DMS 273 (cell line): ENCODE results near the gene C5.

ENCODE experiments used
- DNase-seq: peaks from one replicate; lab custom pipeline; 2025; ENCODE audit not compliant: unreplicated experiment; lab: John Stamatoyannopoulos, UW

The C5 gene

DNA sequence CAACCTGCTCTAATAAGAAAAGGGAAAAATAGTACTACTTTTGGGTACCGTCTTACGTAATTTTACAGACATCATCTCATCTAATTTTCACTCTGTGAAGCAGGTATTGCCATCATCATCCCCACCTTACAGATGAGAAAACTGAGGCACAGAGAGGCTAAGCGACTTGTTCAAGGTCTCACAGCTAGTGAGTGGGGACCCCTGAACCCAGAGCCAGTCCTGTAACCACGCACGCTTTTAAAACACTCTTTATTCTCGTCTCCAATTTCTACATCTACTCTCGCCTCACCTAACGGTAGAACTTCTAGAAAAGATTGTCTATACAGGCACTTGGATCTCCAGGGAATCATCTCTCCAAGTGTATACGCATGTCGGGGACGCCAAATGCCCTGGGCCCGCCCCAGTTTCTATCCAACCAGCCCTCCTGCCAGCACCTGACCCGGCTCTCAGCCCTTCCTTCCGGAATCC is 122.0 kb downstream of the C5 start:
- DNase-seq = no peak

DNA sequence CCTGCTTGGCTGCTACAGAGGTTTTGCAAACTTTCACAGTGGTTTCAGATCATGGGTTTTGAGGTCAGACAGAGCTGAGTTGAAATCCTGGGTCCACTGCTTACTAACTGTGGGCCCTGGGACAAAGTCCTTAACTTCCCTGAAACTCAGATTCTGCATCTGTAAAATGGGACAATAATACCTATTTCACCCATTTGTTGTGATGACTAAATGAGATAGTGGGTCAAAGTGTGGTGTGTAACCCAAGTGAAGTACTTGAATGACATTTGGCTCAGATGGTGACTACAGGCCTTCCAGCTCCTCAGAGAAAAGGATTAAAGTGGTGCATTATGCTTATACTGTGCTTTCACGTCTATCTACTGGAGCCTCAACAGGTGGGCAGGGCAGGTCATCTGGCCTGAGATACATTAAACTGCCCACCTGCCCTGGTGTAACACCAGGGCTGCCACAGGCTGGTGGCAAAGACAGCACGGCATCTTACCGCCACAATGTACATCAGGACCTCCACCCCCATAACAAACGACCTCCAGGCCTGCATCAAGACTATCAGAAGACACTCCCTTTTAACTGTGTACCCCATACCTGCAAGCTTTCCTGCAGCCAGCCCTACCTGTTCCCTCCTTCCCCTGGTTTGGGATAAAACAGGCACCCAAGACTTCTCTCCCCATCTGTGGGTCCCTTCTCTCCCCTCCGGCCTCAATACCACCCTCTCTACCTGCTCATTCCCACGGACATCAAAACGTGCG is 122.6 kb downstream of the C5 start:
- no peak for DNase-seq

GRCh38 chr9:120926397-120926928 is 123.6 kb downstream of the C5 start, which contains the start of gene TRAF1:
TSS of gene TRAF1 (minus strand) at chr9:120926796. CDS start at chr9:120926075, 721 bp downstream.
- DNase-seq = no peak

- no peak for DNase-seq
Observed at GRCh38 chr9:120925535-120926396, 124.3 kb downstream of the C5 start.

DNA sequence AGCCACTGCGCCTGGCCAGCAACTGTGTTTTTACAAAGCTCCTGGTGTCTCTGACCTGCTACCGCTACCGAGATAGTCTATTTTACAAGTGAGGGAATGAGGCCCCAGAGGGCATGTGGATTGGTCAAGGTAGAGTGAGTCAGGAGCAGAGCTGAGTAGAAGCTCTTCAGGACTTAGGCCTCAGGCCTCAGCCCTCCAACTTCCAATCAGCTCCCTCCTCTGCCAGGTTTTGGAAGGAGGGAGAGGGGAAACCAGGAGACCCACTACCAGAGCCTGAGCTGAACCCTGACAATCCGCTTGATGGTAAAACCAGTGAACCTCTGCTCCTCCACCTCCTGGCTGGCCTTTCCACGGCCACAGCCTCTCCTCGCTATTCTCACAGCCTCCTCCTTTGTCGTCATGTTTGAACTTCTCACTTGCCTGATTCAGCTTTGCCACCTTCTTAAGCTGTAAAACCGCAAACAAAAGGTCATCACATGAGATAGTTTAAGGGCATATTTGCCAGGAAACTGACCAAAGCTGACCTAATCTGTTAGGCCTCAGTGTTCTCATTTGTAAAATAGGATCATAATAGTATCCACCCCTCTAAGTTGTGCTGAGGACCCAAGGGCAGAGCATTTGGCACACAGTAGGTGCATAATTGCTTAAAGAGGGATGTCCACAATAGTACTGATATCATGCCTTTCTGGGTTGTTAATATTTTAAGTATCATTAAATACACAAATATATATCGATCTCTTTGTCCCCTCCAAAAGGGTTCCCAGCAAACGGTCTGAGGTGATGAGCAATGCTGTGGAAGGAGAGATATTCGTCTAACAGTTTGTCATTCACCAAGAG is 125.2 kb downstream of the C5 start:
- no peak for DNase-seq

DNA sequence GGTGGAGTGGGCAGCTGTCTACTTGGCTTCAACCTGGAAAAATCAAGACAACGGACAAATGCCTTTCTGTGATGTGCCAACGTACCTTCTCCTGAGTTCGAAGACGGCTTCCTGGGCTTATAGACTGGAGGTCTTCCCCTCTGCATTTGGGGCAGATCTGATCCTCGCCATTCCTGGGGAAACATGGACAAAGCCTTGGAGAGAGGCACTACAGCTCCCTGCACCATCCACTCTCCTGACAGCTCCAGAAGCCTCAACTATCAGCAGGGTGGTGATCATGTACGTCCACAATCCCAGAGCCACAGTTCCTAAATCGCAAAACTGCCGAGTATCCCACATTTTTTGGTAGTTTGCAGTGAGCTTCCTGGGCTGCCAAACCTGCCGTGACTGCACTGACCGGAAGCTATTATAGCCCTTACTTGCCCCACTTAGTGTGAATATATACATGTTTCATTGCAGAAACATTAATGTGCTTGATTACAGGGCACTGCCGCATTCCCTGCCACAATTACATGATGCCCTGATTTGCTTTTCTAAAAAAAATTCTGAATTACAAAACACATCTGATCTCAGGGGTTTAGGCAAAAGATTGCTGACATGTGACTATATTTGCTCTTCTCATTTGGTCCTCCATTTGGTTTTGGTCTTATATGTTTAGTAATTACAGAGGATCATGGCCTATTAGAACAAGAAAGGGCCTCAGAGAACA is 126.3 kb downstream of the C5 start:
- DNase-seq = no peak

GRCh38 chr9:120922404-120923195 is 127.5 kb downstream of the C5 start:
- no peak for DNase-seq

DNA sequence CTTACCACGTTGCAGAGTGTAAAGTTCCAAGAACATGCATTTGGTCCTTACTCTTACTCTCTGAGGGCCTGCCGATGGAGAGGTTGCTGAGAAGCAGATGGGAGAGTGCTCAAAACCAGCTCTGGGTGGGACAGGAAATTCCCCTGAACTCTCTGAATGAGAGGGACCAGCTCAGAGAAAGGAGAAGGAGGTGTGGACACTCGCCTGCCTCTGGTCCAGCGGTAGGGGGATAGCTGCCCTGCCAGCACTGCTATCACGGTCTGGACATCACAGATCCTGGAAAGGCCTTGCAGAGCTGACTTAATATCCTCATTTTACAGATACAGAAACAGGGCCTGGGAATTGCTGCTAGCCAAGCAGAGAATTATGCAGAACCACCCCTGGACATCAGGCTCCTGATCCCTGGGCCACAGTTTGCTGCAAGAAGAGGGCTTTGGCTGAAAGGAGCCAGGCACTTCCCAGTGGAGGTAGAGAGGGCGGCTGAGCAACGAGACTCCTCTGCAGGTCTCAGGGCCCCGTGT is 128.4 kb downstream of the C5 start:
- no peak for DNase-seq

DNA sequence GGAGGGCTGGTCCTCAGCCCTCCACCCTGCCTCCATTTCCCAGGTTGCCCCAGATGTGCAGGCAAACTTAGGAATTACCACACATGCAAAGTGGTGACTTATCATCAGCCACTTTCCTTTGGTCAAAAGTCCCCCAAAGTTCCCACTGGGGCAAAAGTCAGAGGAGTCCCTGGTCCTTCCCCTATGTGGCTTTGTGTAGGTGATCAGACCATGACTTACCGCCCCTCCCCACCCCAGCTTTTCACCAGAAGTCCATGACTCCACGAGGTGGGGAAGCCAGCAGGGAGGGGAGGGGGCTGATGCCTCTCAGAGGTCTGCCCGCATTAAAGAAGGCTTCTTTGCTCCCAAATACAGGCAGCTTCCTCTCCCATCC is 129.3 kb downstream of the C5 start:
- DNase-seq = no peak

- no peak for DNase-seq
Observed at GRCh38 chr9:120919843-120920805, 130.0 kb downstream of the C5 start.

- DNase-seq = no peak
Observed at GRCh38 chr9:120918931-120919842, 130.9 kb downstream of the C5 start.

- no peak for DNase-seq
Observed at GRCh38 chr9:120917929-120918762, 131.9 kb downstream of the C5 start.

GRCh38 chr9:120916991-120917880 is 132.8 kb downstream of the C5 start:
- DNase-seq = no peak

DNA sequence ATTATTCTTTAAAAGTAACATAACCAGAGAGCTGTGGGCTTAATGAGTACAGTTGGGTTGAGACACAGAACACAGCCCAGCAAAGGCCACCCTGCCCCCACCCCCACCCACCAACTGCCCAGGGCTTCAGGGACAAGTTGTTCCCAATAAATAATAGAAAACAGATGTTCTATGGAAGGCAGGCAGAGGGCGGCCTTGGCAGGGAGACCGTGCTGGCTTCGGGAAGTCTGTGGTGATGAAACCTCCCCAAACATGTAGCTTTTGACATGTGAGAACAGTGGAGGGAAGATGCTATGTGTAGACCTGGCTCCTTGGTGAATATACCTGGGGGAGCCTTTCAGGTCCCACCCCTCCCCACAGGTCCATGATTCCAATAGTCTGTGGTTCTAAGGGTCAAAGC is 133.5 kb downstream of the C5 start:
- DNase-seq = peak; percentile 61

- DNase-seq = no peak
Observed at GRCh38 chr9:120915854-120916470, 134.1 kb downstream of the C5 start.
